ENCODE measurements around the gene TM7SF3. TPM values are rescaled to one million over a fixed set of nuclear protein-coding genes. Genes with fewer than 3 reads are reported as not detected.
"Not testable (repeated sequence)": the region's sequence is repeated elsewhere in the genome, so short reads cannot be mapped to it uniquely, and the experiment has no call there.

Gene TM7SF3
- 23.7 TPM for total RNA-seq
- long read RNA-seq, transcript TM7SF3-201 (12 exons, 2,709 nt) = major isoform, 18 of 41 reads
- long read RNA-seq, partial matches to known transcripts = 8 of 41 reads
- long read RNA-seq, other reads (novel, unspliced or antisense) = 15 of 41 reads

DNA sequence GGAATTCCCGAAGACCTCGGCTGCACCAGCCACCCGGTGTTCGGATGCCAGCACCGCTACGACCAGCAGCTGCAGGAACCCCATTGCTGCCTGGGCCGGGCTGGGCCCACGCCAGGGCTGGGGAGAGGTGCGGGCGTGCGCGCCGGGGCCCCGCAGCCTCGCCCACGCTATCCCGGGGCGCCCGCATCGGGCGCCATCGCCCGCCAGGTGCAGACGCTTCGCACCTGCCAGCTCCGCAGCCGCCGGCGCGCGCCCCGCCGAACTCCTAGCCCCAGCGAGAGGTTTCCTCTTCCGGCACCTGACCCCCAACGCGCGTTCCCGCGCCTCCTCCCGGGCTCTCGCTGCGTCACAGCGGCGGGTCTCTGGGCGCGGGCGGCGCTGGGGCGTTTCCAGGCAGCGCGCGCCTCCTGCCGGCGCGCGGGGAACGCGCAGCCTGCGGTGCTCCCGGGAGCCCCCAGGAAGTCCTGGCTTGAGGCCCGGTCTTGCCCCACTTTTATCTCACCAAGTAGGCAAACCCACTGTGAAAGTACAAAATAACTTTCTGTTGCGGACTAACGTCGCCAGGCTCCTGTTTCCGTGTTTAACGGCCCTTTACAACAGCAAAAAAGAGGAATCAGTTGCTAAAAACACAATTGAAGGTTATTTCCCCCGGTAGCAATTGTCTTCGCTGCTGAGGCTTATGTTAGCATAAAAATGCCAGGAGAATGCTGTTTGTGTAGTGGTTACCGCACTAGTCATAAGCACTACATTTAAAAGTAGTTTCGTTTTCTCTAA, at the start of gene TM7SF3:
Gene TM7SF3, minus strand, starts transcription at position 300 of the 774 bp plus-strand sequence. Its CDS starts 216 bp downstream, at position 84.
- DNase-seq (ENCODE audit: low spot score) = peak; percentile 99
- intact Hi-C loops (cut with DNase I) = loop anchor here (2.0 kb wide), 1 partner anchor 75 kb away; the partner anchor contains the start of gene FGFR1OP2

GRCh38 chr12:27063250-27063851, 49.2 kb upstream of the TM7SF3 start:
- no peak for DNase-seq (ENCODE audit: low spot score)
- intact Hi-C loops (cut with DNase I) = no loop called here

- DNase-seq (ENCODE audit: low spot score) = no peak
- intact Hi-C loops (cut with DNase I) = no loop called here
These were observed 47.1 kb upstream of the TM7SF3 start for GRCh38 chr12:27061317-27061716.

DNA sequence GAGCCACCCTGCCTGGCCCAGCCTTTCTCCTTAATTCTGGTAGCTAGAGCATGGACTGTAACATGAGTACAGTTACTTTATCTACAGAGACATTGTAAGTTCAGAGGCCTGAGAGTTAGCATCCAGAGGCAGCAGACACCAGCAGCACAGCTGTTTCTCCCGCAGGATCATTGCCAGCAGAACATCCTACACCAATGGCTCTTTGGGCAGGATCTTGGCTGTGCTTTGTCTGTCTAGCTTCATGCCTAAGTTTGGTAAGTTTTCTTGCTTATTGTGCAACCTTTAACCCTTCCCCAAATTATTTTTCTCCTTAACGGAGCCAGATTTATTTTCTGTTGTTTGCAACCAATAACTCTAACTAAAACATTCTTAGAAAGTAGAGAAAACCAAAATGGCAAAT, 46.6 kb upstream of the TM7SF3 start:
- DNase-seq (ENCODE audit: low spot score) = no peak
- intact Hi-C loops (cut with DNase I) = no loop called here

- intact Hi-C loops (cut with DNase I) = no loop called here
These were observed 43.4 kb upstream of the TM7SF3 start for GRCh38 chr12:27057543-27057942.

GRCh38 chr12:27055966-27056365, 41.8 kb upstream of the TM7SF3 start:
- no peak for DNase-seq (ENCODE audit: low spot score)
- intact Hi-C loops (cut with DNase I) = no loop called here

More at GRCh38 chr12:27057543-27057942, 43.4 kb upstream of the TM7SF3 start:
- DNase-seq (ENCODE audit: low spot score) = no peak

- intact Hi-C loops (cut with DNase I) = no loop called here
- no peak for DNase-seq (ENCODE audit: low spot score)
These were observed 38.6 kb upstream of the TM7SF3 start for GRCh38 chr12:27052742-27053141.

GRCh38 chr12:27052176-27052575, 38.0 kb upstream of the TM7SF3 start:
- DNase-seq (ENCODE audit: low spot score) = no peak
- intact Hi-C loops (cut with DNase I) = no loop called here

DNA sequence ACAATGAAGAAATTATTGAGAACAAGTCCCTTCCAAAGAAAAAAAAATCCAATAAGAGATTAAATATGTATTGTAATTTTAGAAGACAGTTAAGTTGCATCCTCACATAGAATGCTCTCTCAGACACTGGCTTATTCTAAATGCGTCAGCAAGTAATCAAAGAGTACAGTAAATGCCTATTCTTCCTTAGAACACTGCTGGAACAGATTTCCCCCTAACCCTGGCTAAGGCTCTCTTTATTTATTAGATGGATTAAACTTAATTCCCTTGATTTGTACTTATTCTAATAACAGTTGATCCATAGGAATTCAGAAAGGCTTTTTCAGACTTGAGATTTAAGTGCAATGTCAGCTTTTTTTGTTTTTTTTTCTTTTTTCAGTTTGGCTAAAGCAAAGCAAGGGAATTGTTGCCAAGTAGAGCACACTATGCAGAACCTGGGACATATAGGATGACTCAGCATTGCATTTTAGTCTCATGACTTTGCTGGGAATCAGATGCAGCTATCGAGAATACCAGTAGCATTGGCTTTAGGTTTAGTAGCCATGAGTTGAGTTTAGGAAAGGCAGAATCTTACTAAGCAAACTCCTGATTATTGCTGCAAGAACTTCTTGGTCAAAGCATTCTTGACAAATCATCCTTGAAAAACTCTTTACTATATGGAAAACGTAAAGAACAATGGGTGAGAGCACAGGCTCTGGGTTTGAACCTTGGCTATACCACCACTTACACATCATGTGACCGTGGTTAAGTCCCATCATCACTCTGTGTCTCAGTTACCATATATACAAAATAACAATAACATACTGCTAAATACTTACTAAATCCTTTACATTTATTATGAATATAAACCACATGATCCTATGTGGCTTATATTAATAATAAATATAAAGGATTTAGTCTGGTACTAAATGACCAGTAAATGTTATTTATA, 34.9 kb upstream of the TM7SF3 start:
- DNase-seq (ENCODE audit: low spot score) = no peak
- intact Hi-C loops (cut with DNase I) = no loop called here

- intact Hi-C loops (cut with DNase I); DNase-seq (ENCODE audit: low spot score): not testable (repeated sequence)
These were observed 27.8 kb upstream of the TM7SF3 start for GRCh38 chr12:27042018-27042417.

DNA sequence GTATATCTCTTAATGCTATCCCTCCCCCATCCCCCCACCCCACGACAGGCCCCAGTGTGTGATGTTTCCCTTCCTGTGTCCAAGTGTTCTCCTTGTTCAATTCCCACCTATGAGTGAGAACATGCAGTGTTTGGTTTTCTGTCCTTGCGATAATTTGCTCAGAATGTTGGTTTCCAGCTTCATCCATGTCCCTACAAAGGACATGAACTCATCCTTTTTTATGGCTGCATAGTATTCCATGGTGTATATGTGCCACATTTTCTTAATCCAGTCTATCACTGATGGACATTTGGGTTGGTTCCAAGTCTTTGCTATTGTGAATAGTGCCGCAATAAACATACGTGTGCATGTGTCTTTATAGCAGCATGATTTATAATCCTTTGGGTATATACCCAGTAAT, 26.5 kb upstream of the TM7SF3 start:
- DNase-seq (ENCODE audit: low spot score); intact Hi-C loops (cut with DNase I): not testable (repeated sequence)

DNA sequence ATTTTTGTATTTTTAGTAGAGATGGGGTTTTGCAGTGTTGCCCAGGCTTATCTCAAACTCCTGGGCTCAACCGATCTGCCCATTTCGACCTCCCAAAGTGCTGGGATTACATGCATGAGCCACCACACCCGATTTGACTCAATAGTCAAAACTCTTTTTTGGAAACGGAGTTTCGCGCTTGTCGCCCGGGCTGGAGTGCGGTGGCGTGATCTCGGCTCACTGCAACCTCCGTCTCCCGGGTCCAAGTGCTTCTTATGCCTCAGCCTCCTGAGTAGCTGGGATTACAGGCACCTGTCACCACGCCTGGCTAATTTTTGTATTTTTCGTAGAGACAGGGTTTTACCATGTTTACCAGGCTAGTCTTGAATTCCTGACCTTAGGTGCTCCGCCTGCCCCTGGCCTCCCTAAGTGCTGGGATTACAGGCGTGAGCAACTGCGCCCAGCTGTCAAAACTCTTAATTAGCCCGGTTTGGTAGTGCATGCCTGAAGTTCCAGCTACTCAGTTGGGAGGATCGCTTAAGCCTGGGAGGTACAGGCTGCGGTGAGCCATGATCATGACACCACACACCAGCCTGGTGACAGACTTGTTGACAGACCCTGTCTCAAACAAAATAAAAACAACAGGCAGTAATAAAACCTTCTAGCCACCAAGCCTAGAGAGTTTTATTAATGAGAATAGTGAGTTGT, 20.6 kb upstream of the TM7SF3 start:
- DNase-seq (ENCODE audit: low spot score) = no peak
- intact Hi-C loops (cut with DNase I) = no loop called here

GRCh38 chr12:27032679-27033078, 18.5 kb upstream of the TM7SF3 start:
- intact Hi-C loops (cut with DNase I) = no loop called here
- DNase-seq (ENCODE audit: low spot score) = no peak

DNA sequence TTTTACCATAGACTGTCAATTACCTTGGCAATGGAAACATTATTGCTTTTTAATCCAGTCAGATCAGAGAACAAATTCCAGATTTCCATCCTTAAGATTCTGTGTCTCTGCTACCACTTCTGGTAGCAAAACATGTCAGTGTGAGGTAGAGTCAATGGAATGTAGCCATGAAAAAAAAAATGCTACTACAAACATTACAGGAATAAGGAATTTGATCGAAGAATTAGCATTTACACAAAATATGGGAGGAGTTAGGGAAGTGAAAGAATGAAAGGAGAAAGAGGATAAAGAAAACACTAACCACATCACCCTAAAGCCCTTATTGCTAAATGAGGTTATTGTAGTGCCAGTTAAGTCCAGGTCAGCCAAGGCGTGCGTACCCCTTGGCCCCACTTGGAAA, 17.3 kb upstream of the TM7SF3 start:
- no peak for DNase-seq (ENCODE audit: low spot score)
- intact Hi-C loops (cut with DNase I) = no loop called here

DNA sequence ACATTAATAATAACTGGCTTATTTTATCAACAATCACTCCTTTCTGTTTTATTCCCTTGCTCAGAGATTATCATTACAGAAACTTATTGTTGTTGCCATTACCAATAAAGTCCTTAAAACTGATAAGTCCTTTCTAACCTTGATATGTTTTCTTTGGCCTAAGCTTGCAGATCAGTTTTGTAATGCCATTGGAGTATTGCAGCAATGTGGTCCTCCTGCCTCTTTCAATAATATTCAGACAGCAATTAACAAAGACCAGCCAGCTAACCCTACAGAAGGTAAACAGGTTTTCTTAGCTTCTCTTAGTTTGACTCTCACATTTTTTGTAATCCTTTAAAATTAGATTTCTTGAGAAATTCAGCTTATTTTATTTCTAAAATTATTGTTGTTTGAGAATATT, 12.1 kb upstream of the TM7SF3 start:
- intact Hi-C loops (cut with DNase I) = loop anchor here (10.0 kb wide), 1 partner anchor 219 kb away; the partner anchor contains the start of gene STK38L
- no peak for DNase-seq (ENCODE audit: low spot score)

DNA sequence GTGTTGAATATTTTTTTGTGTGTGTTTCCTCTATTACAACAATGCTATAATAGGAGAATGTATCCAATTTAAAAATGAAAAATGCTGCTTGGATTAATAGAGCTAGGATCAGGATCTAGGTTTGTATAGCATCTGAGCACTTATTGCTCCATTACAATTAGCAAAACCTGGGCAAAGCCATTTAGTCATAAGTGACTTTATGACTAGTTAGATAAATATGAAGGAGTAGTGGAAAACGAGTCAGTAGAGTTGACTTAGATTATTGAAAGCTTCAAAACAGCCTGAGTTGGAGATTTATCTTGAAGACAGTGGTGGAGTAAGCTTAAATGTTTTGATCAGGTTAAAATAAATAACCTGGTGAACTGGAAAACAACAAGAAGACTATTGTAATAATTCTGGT, 10.9 kb upstream of the TM7SF3 start:
- intact Hi-C loops (cut with DNase I) = loop anchor here (10.0 kb wide), 1 partner anchor 220 kb away; the partner anchor contains the start of gene STK38L
- no peak for DNase-seq (ENCODE audit: low spot score)

DNA sequence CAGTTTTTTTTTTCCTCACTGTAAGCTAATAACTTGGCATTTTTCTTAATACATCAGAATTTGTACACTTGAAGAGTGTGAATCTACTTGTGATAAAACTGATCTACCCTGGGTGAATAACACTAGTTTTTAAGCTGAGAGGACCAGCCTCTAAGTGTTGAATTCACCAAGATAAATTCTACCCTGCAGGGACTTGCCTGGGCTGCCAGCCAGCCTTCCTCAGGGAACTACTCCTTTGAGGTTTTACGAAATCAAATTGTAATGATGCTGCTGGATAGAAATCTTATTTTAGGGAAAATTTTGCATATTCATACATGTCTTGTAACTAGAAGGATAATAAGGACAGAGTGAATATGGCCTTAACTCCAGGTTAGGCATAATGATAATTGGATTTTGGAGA, 10.1 kb upstream of the TM7SF3 start:
- intact Hi-C loops (cut with DNase I) = loop anchor here (5.0 to 10.0 kb wide), 2 partner anchors 221 to 283 kb away; partner anchors contain the start of gene STK38L
- no peak for DNase-seq (ENCODE audit: low spot score)

DNA sequence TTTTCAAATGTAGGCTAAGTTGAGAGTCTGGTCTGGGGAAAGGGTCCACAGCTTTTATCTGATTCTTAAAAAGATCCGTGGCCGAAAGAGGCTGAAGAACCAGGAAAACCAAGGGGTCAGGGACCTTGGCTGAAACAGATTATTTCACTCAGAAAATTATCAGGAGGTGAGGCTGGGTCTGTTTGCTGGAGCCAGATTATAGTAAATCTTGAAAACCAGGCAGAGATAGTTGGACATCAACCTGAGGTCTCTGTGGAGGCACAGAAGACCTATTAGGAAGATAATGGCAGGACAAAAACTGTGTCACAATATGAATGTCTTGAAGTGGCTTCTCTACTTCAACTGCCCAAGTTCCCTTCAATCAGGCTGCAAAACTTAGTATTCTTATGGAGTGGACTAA, 6.6 kb upstream of the TM7SF3 start:
- no peak for DNase-seq (ENCODE audit: low spot score)
- intact Hi-C loops (cut with DNase I) = loop anchor here (5.0 to 10.0 kb wide), 2 partner anchors 224 to 287 kb away; partner anchors contain the start of gene STK38L

- intact Hi-C loops (cut with DNase I) = no loop called here
- DNase-seq (ENCODE audit: low spot score) = no peak
These were observed 3.9 kb upstream of the TM7SF3 start for GRCh38 chr12:27018037-27018436.
